Smooth muscle cell (in vitro differentiated cells): Measurements from ENCODE around the gene MLIP. TPM values are rescaled to one million over a fixed set of nuclear protein-coding genes. Genes with fewer than 3 reads are reported as not detected.

Experiments
- DNase-seq: peaks from one replicate; lab custom pipeline; 2025; ENCODE audit not compliant: unreplicated experiment; lab: John Stamatoyannopoulos, UW
- H2AFZ ChIP-seq: fragments of 200-600 bp; sonication (generic); 2 replicates; pipeline ENCODE4 v1.6.0; 2016; ENCODE audit warnings: antibody characterized with exemption, low read depth, mild to moderate bottlenecking
- H3F3A ChIP-seq: fragments of 200-600 bp; sonication (generic); 2 replicates; pipeline ENCODE4 v1.6.0; 2017; ENCODE audit warnings: antibody characterized with exemption, low read depth
- H3K27ac ChIP-seq: fragments of 200-600 bp; sonication (generic); 2 replicates; pipeline ENCODE4 v1.5.1; 2016; ENCODE audit warnings: low read depth, mild to moderate bottlenecking
- H3K27me3 ChIP-seq: fragments of 200-600 bp; sonication (generic); 2 replicates; pipeline ENCODE4 v1.6.1; 2016; ENCODE audit warnings: low read depth, mild to moderate bottlenecking
- H3K36me3 ChIP-seq: fragments of 200-600 bp; sonication (generic); 2 replicates; pipeline ENCODE4 v1.5.1; 2016; ENCODE audit warnings: low read depth
- H3K4me1 ChIP-seq: fragments of 200-600 bp; sonication (generic); 2 replicates; pipeline ENCODE4 v1.5.1; 2016; ENCODE audit warnings: low read depth
- H3K4me2 ChIP-seq: fragments of 200-600 bp; sonication (generic); 2 replicates; pipeline ENCODE4 v1.6.0; 2016; ENCODE audit warnings: mild to moderate bottlenecking
- H3K4me3 ChIP-seq: fragments of 200-600 bp; sonication (generic); 2 replicates; pipeline ENCODE4 v1.5.1; 2016; ENCODE audit warnings: mild to moderate bottlenecking
- H3K79me2 ChIP-seq: fragments of 200-600 bp; sonication (generic); 2 replicates; pipeline ENCODE4 v1.6.0; 2016; ENCODE audit warnings: low read depth, mild to moderate bottlenecking
- H3K9ac ChIP-seq: fragments of 200-600 bp; sonication (generic); 2 replicates; pipeline ENCODE4 v1.6.0; 2016; ENCODE audit warnings: low read depth
- H3K9me3 ChIP-seq: fragments of 200-600 bp; sonication (generic); replicated peaks from 2 replicates; pipeline ENCODE4 v1.5.1; 2016; ENCODE audit warnings: low read depth
- H4K20me1 ChIP-seq: fragments of 200-600 bp; sonication (generic); 2 replicates; pipeline ENCODE4 v1.6.0; 2016; ENCODE audit warnings: low read depth
- WGBS: methylation state at CpG from one replicate; pipeline ENCODE4 v1.1.7; 2016; ENCODE audit warnings: low lambda C conversion rate; 5-methylcytosine and 5-hydroxymethylcytosine counted together
- polyA plus RNA-seq: library from polyadenylated mRNA; unstranded; fragments of >200 nt; fragmentation: Nextera tagmentation; extraction: Ambion mirVana; gene quantifications from 2 replicates; pipeline ENCODE4 v1.2.1, GENCODE V29; 2016
- total RNA-seq: library from RNA; depleted of rRNA; stranded (reverse); fragments of >200 nt; gene quantifications from 2 replicates; pipeline ENCODE4 v1.2.3, GENCODE V29; 2014
- TF ChIP-seq, protein P1 (sequence below): fragments of 200-600 bp; sonication (generic); IDR thresholded peaks from 2 replicates; pipeline ENCODE4 v1.5.1; 2017; ENCODE audit warnings: borderline replicate concordance, mild to moderate bottlenecking, antibody characterized with exemption; ENCODE audit not compliant: insufficient read depth, poor library complexity, severe bottlenecking

MLIP gene
- total and polyA plus RNA-seq, 2 experiments from 2014 or later: not detected

DNA sequence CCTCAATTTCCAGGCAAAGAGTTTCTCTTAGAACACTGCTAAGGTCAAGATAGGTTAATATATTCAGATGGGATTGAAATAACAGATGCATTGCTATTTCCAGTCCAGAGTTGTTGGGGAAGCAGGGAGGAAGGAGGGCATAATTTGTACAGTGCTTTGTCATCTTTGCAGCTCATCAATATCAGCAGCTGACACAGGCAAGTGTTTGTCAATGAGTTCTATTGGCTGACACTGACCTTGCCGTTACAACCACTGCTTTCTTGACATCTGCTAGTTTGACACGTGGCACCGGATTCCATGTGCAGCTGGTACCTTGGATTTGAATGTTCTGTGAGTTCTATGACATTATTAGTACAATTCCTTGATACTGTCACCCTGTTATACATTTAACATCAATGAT lies 28.0 kb upstream of the MLIP start:
- Histone ChIP-seq H3K9ac (no peak overlapping the region), H3K36me3 (no peaks in the 10 kb centered on the region), H3F3A (no peaks in the 10 kb centered on the region), H3K9me3 (no peaks in the 10 kb centered on the region), H3K4me2 (no peak overlapping the region), H3K4me3 (no peak overlapping the region), H2AFZ (no peak overlapping the region), H4K20me1 (no peaks in the 10 kb centered on the region), H3K27me3 (no peaks in the 10 kb centered on the region), H3K79me2 (no peaks in the 10 kb centered on the region), H3K27ac (no peak overlapping the region), H3K4me1 (no peaks in the 10 kb centered on the region)
- TF ChIP-seq, protein P1, sequence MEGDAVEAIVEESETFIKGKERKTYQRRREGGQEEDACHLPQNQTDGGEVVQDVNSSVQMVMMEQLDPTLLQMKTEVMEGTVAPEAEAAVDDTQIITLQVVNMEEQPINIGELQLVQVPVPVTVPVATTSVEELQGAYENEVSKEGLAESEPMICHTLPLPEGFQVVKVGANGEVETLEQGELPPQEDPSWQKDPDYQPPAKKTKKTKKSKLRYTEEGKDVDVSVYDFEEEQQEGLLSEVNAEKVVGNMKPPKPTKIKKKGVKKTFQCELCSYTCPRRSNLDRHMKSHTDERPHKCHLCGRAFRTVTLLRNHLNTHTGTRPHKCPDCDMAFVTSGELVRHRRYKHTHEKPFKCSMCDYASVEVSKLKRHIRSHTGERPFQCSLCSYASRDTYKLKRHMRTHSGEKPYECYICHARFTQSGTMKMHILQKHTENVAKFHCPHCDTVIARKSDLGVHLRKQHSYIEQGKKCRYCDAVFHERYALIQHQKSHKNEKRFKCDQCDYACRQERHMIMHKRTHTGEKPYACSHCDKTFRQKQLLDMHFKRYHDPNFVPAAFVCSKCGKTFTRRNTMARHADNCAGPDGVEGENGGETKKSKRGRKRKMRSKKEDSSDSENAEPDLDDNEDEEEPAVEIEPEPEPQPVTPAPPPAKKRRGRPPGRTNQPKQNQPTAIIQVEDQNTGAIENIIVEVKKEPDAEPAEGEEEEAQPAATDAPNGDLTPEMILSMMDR: no peak
- WGBS: 90% methylated on average over 3 of the region's 3 CpGs
- no peak for DNase-seq

DNA sequence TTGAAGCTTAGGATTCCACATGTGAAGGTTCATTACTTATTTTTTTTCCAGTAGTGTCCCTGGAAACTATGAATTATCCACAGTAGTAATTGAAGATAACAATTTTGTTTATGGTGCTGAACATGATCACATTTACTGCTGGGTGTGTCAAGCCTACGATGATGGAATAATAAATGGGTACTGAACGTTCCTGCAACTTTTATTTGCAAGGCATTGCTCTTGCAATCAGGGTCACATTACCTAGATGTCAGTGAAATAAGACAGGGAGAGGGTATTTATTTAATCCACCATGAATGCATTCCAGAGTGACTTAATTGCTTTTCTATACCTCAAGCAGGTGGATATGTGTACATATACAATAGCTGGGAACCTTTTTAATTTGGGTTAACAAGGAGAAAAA lies 27.0 kb upstream of the MLIP start:
- WGBS: 82% methylated on average over 2 of the region's 2 CpGs
- no peaks in the 10 kb centered on the region for H3K4me1 ChIP-seq
- no peaks in the 10 kb centered on the region for H3K27me3 ChIP-seq
- H3K27ac ChIP-seq: no peak overlapping the region
- DNase-seq: no peak
- no peak overlapping the region for H3K4me3 ChIP-seq
- H3F3A ChIP-seq: no peaks in the 10 kb centered on the region
- no peaks in the 10 kb centered on the region for H4K20me1 ChIP-seq
- no peaks in the 10 kb centered on the region for H3K36me3 ChIP-seq
- no peaks in the 10 kb centered on the region for H3K9me3 ChIP-seq
- TF ChIP-seq, protein P1: no peak
- no peak overlapping the region for H2AFZ ChIP-seq
- no peak overlapping the region for H3K9ac ChIP-seq
- H3K79me2 ChIP-seq: no peaks in the 10 kb centered on the region
- no peak overlapping the region for H3K4me2 ChIP-seq

DNA sequence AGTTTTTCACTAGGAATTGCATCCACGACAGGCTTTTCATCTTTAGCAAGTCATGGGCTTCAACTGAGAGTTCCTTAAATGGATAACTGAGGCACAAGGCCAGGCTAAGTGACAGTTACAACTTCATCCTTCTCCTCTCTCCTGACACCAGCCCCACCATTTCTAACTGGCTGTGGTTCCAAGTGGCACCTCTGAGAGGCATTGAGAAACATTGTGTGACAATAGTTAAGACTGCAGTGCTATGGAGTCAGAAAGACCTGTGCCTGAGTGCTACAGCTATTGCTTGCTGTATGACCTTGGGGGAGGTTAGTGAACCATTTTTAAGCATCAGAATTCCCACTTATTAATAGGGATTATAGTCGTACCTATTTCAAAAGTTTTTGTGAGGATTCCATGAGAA lies 26.2 kb upstream of the MLIP start:
- no peaks in the 10 kb centered on the region for H3K4me1 ChIP-seq
- H4K20me1 ChIP-seq: no peaks in the 10 kb centered on the region
- WGBS: 36% methylated on average over 2 of the region's 2 CpGs
- H3K4me3 ChIP-seq: no peak overlapping the region
- no peak overlapping the region for H3K4me2 ChIP-seq
- no peaks in the 10 kb centered on the region for H3K9me3 ChIP-seq
- no peaks in the 10 kb centered on the region for H3K79me2 ChIP-seq
- H3K27me3 ChIP-seq: no peaks in the 10 kb centered on the region
- no peaks in the 10 kb centered on the region for H3K36me3 ChIP-seq
- no peak overlapping the region for H3K9ac ChIP-seq
- TF ChIP-seq, protein P1: no peak
- H3K27ac ChIP-seq: peak overlapping the region; percentile 13
- H2AFZ ChIP-seq: no peak overlapping the region
- DNase-seq: no peak
- H3F3A ChIP-seq: no peaks in the 10 kb centered on the region

DNA sequence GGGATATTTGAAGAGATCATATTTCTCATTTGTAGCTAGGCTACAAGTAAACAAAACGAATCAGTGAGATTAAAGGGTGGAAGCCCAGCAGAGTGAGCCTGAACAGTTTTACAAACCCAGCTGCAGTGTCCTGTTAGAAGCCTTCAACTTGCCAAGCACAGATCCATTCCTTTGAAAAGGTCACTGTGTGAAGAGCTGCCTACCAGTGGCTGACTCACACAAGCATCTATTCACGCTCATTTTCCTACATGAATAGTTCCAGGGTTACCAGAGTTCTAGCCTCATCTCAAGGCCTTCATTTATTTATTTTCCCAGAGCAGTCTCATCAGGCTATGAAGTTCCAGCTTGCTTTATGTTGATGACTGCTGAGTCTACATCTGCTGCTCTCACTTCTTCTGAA lies 25.7 kb upstream of the MLIP start:
- Histone ChIP-seq H3F3A (no peaks in the 10 kb centered on the region), H3K9me3 (no peaks in the 10 kb centered on the region), H3K9ac (no peak overlapping the region), H3K27ac (peak overlapping the region; percentile 13), H3K4me2 (no peak overlapping the region), H2AFZ (no peak overlapping the region), H3K4me3 (no peak overlapping the region), H4K20me1 (no peaks in the 10 kb centered on the region), H3K36me3 (no peaks in the 10 kb centered on the region), H3K4me1 (no peaks in the 10 kb centered on the region), H3K27me3 (no peaks in the 10 kb centered on the region), H3K79me2 (no peaks in the 10 kb centered on the region)
- TF ChIP-seq, protein P1: no peak
- no peak for DNase-seq
- WGBS: 18% methylated on average over 2 of the region's 2 CpGs
